HepG2 (cell line): ENCODE results near the gene RNU6-1. TPM values are rescaled to one million over a fixed set of nuclear protein-coding genes. Genes with fewer than 3 reads are reported as not detected.

Source experiments
- EHMT2 ChIP-seq: fragments of 200-600 bp; sonication (generic); IDR thresholded peaks from 2 replicates; pipeline ENCODE4 v1.7.0; 2017; ENCODE audit warnings: antibody characterized with exemption, low read depth, low read length, borderline replicate concordance
- HDAC1 ChIP-seq: sonication (generic); formaldehyde crosslinking; IDR thresholded peaks from 2 replicates; pipeline ENCODE4 v1.5.1; 2020; ENCODE audit warnings: mild to moderate bottlenecking, missing genetic modification reagents
- HHEX ChIP-seq: IDR thresholded peaks from 2 replicates; pipeline ENCODE4 v1.6.1; 2016; ENCODE audit warnings: control low read depth
- HOXA3 ChIP-seq: sonication (generic); formaldehyde crosslinking; IDR thresholded peaks from 2 replicates; pipeline ENCODE4 v1.5.0; 2020; ENCODE audit warnings: missing genetic modification reagents
- NFE2L1 ChIP-seq: sonication (generic); formaldehyde crosslinking; IDR thresholded peaks from 2 replicates; pipeline ENCODE4 v1.4.0; 2020; ENCODE audit warnings: missing genetic modification reagents, mild to moderate bottlenecking, borderline replicate concordance
- SYNCRIP ChIP-seq: fragments of 200-400 bp; formaldehyde crosslinking; IDR thresholded peaks from 2 replicates; pipeline ENCODE4 v1.6.1; 2018; ENCODE audit warnings: mild to moderate bottlenecking, low read depth, low read length; ENCODE audit not compliant: insufficient read depth
- ZBTB38 ChIP-seq: sonication (generic); formaldehyde crosslinking; IDR thresholded peaks from 2 replicates; pipeline ENCODE4 v1.5.1; 2020; ENCODE audit warnings: mild to moderate bottlenecking, missing genetic modification reagents
- ZNF431 ChIP-seq: sonication (generic); formaldehyde crosslinking; IDR thresholded peaks from 2 replicates; pipeline ENCODE4 v1.9.0; 2022; ENCODE audit warnings: missing genetic modification reagents, low read depth, mild to moderate bottlenecking, borderline replicate concordance
- ZNF720 ChIP-seq: sonication (generic); formaldehyde crosslinking; IDR thresholded peaks from 2 replicates; pipeline ENCODE4 v1.4.0; 2020; ENCODE audit warnings: missing genetic modification reagents
- ZNF776 ChIP-seq: sonication (generic); formaldehyde crosslinking; IDR thresholded peaks from 2 replicates; pipeline ENCODE4 v1.4.0; 2020; ENCODE audit warnings: mild to moderate bottlenecking, missing genetic modification reagents
- ZSCAN12 ChIP-seq: sonication (generic); formaldehyde crosslinking; IDR thresholded peaks from 2 replicates; pipeline ENCODE4 v1.9.0; 2021; ENCODE audit warnings: mild to moderate bottlenecking, missing genetic modification reagents
- polyA plus RNA-seq, 8 experiments: library from polyadenylated mRNA; depleted of rRNA in 3 of 8; stranded (reverse) in 7 of 8; unstranded in 1 of 8; fragments of >200 nt; fragmentation: Illumina TruSeq in 4 of 8; extraction: Trizol in 4 of 8; gene quantifications; 2 replicates each; pipeline versions ENCODE4 v1.2.1 to v1.2.3, GENCODE V29; 2011 to 2016; ENCODE audit warnings: low read depth in 4 of 8, missing spikeins in 1 of 8, mixed read lengths in 1 of 8; ENCODE audit not compliant: insufficient read depth in 1 of 8
- total RNA-seq, 5 experiments: library from RNA; depleted of rRNA; stranded (reverse); fragments of >200 nt; fragmentation: Illumina TruSeq; extraction: Trizol; gene quantifications; 2 replicates each; pipeline ENCODE4 v1.2.3, GENCODE V29; 2016; ENCODE audit warnings: low read depth in 1 of 5
- TF ChIP-seq, protein P1 (sequence below): sonication (generic); formaldehyde crosslinking; IDR thresholded peaks from 2 replicates; pipeline ENCODE4 v1.4.0; 2020; ENCODE audit warnings: mild to moderate bottlenecking, missing genetic modification reagents
- TF ChIP-seq, protein P2 (sequence below): sonication (generic); formaldehyde crosslinking; IDR thresholded peaks from 2 replicates; pipeline ENCODE4 v1.4.0; 2020; ENCODE audit warnings: missing genetic modification reagents, borderline replicate concordance
- TF ChIP-seq, protein P3 (sequence below): sonication (generic); formaldehyde crosslinking; IDR thresholded peaks from 2 replicates; pipeline ENCODE4 v1.5.0; 2020; ENCODE audit warnings: mild to moderate bottlenecking, missing genetic modification reagents
- TF ChIP-seq, protein P4 (sequence below): sonication (generic); formaldehyde crosslinking; IDR thresholded peaks from 2 replicates; pipeline ENCODE4 v1.9.0; 2021; ENCODE audit warnings: missing genetic modification reagents, mild to moderate bottlenecking, borderline replicate concordance
- TF ChIP-seq, protein P5 (sequence below): IDR thresholded peaks from 2 replicates; pipeline ENCODE4 v1.6.1; 2016; ENCODE audit warnings: missing biosample characterization, missing genetic modification reagents, low read depth
- TF ChIP-seq, protein P6 (sequence below), 2 experiments: sonication (generic) in 1 of 2; formaldehyde crosslinking in 1 of 2; IDR thresholded peaks; 2 replicates each; pipeline versions ENCODE4 v1.4.0 to v1.6.1; 2018 to 2020; ENCODE audit warnings: missing genetic modification reagents in 2 of 2, borderline replicate concordance in 1 of 2, low read depth in 1 of 2, mild to moderate bottlenecking in 1 of 2, missing biosample characterization in 1 of 2

RNU6-1 gene
- total and polyA plus RNA-seq, 2 of the 13 experiments (the other 11 are each of a cell fraction or from before 2014, with no cell fraction given), result under 0.01 TPM; not detected in 1

DNA sequence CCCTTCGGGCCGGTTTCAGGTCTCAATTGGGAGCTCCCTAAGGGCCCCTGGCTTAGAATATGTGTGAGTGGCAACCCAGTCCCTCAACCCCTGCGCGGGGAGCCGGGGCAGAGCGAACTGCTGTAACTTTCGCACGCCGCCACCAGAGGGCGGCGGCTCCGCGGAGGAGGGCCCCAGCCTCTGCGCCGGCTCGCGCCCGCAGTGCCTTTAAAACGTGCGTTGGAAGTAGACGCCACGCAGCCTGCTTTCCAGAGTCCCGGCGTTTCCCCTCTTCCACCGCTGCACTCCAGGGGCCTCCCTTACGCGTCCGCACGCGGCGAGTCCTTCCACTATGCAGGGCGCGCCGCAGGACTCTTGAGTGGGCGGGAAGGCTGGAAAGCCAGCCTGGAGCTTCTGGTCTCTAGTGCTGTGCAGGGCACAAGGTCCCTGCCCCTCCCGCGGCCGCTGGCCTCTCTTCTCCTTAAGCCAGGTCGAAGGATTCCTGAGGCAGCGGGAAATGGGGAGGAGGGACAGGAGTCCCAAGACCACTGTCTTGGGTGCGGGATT is 23.7 kb upstream of the RNU6-1 start (continued):
- TF ChIP-seq, protein P1, sequence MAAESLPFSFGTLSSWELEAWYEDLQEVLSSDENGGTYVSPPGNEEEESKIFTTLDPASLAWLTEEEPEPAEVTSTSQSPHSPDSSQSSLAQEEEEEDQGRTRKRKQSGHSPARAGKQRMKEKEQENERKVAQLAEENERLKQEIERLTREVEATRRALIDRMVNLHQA (CRISPR knock-in tag), result no peak
- TF ChIP-seq ZSCAN12 (peak; percentile 88; the same call in 1 of the 2 replicates), ZBTB38 (peak; percentile 70; the same call in 1 of the 2 replicates), NFE2L1 (CRISPR knock-in tag) (no peak), EHMT2 (no peak), ZNF431 (CRISPR knock-in tag) (peak; percentile 46; the same call in 1 of the 2 replicates), HDAC1 (CRISPR knock-in tag) (peak; percentile 72), ZNF776 (CRISPR knock-in tag) (peak; percentile 81; the same call in 1 of the 2 replicates), SYNCRIP (no peak), HOXA3 (CRISPR knock-in tag) (peak; percentile 80), ZNF720 (CRISPR knock-in tag) (no peak), HHEX (no peak)
- TF ChIP-seq, protein P2, sequence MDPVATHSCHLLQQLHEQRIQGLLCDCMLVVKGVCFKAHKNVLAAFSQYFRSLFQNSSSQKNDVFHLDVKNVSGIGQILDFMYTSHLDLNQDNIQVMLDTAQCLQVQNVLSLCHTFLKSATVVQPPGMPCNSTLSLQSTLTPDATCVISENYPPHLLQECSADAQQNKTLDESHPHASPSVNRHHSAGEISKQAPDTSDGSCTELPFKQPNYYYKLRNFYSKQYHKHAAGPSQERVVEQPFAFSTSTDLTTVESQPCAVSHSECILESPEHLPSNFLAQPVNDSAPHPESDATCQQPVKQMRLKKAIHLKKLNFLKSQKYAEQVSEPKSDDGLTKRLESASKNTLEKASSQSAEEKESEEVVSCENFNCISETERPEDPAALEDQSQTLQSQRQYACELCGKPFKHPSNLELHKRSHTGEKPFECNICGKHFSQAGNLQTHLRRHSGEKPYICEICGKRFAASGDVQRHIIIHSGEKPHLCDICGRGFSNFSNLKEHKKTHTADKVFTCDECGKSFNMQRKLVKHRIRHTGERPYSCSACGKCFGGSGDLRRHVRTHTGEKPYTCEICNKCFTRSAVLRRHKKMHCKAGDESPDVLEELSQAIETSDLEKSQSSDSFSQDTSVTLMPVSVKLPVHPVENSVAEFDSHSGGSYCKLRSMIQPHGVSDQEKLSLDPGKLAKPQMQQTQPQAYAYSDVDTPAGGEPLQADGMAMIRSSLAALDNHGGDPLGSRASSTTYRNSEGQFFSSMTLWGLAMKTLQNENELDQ (CRISPR knock-in tag), result no peak
- TF ChIP-seq, protein P3, sequence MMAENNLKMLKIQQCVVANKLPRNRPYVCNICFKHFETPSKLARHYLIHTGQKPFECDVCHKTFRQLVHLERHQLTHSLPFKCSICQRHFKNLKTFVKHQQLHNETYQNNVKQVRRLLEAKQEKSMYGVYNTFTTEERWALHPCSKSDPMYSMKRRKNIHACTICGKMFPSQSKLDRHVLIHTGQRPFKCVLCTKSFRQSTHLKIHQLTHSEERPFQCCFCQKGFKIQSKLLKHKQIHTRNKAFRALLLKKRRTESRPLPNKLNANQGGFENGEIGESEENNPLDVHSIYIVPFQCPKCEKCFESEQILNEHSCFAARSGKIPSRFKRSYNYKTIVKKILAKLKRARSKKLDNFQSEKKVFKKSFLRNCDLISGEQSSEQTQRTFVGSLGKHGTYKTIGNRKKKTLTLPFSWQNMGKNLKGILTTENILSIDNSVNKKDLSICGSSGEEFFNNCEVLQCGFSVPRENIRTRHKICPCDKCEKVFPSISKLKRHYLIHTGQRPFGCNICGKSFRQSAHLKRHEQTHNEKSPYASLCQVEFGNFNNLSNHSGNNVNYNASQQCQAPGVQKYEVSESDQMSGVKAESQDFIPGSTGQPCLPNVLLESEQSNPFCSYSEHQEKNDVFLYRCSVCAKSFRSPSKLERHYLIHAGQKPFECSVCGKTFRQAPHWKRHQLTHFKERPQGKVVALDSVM (CRISPR knock-in tag), result peak; percentile 67; the same call in 1 of the 2 replicates
- TF ChIP-seq, protein P4, sequence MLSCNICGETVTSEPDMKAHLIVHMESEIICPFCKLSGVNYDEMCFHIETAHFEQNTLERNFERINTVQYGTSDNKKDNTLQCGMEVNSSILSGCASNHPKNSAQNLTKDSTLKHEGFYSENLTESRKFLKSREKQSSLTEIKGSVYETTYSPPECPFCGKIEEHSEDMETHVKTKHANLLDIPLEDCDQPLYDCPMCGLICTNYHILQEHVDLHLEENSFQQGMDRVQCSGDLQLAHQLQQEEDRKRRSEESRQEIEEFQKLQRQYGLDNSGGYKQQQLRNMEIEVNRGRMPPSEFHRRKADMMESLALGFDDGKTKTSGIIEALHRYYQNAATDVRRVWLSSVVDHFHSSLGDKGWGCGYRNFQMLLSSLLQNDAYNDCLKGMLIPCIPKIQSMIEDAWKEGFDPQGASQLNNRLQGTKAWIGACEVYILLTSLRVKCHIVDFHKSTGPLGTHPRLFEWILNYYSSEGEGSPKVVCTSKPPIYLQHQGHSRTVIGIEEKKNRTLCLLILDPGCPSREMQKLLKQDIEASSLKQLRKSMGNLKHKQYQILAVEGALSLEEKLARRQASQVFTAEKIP (CRISPR knock-in tag), result no peak
- TF ChIP-seq, protein P5, sequence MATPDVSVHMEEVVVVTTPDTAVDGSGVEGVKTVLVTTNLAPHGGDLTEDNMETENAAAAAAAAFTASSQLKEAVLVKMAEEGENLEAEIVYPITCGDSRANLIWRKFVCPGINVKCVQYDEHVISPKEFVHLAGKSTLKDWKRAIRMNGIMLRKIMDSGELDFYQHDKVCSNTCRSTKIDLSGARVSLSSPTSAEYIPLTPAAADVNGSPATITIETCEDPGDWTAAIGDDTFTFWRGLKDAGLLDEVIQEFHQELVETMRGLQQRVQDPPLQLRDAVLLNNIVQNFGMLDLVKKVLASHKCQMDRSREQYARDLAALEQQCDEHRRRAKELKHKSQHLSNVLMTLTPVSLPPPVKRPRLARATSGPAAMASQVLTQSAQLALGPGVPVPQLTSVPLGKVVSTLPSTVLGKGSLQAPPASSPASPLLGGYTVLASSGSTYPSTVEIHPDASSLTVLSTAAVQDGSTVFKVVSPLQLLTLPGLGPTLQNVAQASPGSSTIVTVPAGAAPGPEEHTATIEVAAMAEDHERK (CRISPR knock-in tag), result 0 out of 2 replicates have a peak, but pooled peaks have one; percentile 38
- TF ChIP-seq, protein P6, sequence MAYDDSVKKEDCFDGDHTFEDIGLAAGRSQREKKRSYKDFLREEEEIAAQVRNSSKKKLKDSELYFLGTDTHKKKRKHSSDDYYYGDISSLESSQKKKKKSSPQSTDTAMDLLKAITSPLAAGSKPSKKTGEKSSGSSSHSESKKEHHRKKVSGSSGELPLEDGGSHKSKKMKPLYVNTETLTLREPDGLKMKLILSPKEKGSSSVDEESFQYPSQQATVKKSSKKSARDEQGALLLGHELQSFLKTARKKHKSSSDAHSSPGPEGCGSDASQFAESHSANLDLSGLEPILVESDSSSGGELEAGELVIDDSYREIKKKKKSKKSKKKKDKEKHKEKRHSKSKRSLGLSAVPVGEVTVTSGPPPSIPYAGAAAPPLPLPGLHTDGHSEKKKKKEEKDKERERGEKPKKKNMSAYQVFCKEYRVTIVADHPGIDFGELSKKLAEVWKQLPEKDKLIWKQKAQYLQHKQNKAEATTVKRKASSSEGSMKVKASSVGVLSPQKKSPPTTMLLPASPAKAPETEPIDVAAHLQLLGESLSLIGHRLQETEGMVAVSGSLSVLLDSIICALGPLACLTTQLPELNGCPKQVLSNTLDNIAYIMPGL (CRISPR knock-in tag; IDR thresholded peaks at IDR 0.05; ENCODE audit: borderline replicate concordance in 1 of 2, low read depth in 1 of 2), result peak; percentile 81 to 86; a peak in 3 of 4 replicates
